GM19455 (cell line): ENCODE data around the gene GPR34.
"Not testable (repeated sequence)": the region's sequence is repeated elsewhere in the genome, so short reads cannot be mapped to it uniquely, and the experiment has no call there.

Experiments
- ATAC-seq: cut with Tn5 transposase; IDR thresholded peaks from one replicate; pipeline ENCODE4 v1.9.1; 2021; ENCODE audit not compliant: unreplicated experiment

Gene GPR34

GRCh38 chrX:41692162-41692749 is 3.5 kb downstream of the GPR34 start:
- ATAC-seq: no peak

GRCh38 chrX:41693024-41693423 is 4.3 kb downstream of the GPR34 start:
- ATAC-seq: no peak

GRCh38 chrX:41695426-41695825 is 6.7 kb downstream of the GPR34 start:
- ATAC-seq: no peak

- no peak for ATAC-seq
Measured at GRCh38 chrX:41703574-41704029, 14.8 kb downstream of the GPR34 start.

GRCh38 chrX:41705042-41705441 is 16.3 kb downstream of the GPR34 start:
- no peak for ATAC-seq

GRCh38 chrX:41705680-41706374 is 17.1 kb downstream of the GPR34 start:
- ATAC-seq: peak; percentile 85

- ATAC-seq: no peak
Measured at GRCh38 chrX:41707218-41707617, 18.4 kb downstream of the GPR34 start.

GRCh38 chrX:41708486-41708885 is 19.7 kb downstream of the GPR34 start:
- no peak for ATAC-seq

- no peak for ATAC-seq
Measured at GRCh38 chrX:41711021-41711667, 22.4 kb downstream of the GPR34 start.

- no peak for ATAC-seq
Measured at GRCh38 chrX:41716222-41716621, 27.4 kb downstream of the GPR34 start.

GRCh38 chrX:41716767-41717473 is 28.1 kb downstream of the GPR34 start:
- no peak for ATAC-seq

GRCh38 chrX:41718481-41719235 is 29.9 kb downstream of the GPR34 start:
- ATAC-seq: no peak

GRCh38 chrX:41719610-41720009 is 30.8 kb downstream of the GPR34 start:
- not testable (repeated sequence) for ATAC-seq

- ATAC-seq: no peak
Measured at GRCh38 chrX:41720125-41720779, 31.5 kb downstream of the GPR34 start.

GRCh38 chrX:41721590-41721989 is 32.8 kb downstream of the GPR34 start:
- ATAC-seq: no peak

- no peak for ATAC-seq
Measured at GRCh38 chrX:41722214-41722613, 33.4 kb downstream of the GPR34 start.

- no peak for ATAC-seq
Measured at GRCh38 chrX:41722816-41723618, 34.2 kb downstream of the GPR34 start.

GRCh38 chrX:41723826-41724225 is 35.1 kb downstream of the GPR34 start, which contains the start of gene GPR82:
TSS of gene GPR82 (plus strand) at chrX:41724181. CDS start at chrX:41727027, 2,846 bp downstream.
- ATAC-seq: no peak

- ATAC-seq: no peak
Measured at GRCh38 chrX:41728125-41728524, 39.4 kb downstream of the GPR34 start.
